Loucy (cell line): Measurements from ENCODE around the gene TMOD1.
"Not testable (repeated sequence)": the region's sequence is repeated elsewhere in the genome, so short reads cannot be mapped to it uniquely, and the experiment has no call there.

ENCODE experiments used
- H2AFZ ChIP-seq: fragments of 200-600 bp; sonication (generic); 2 replicates; pipeline ENCODE4 v1.6.0; 2016; ENCODE audit warnings: antibody characterized with exemption, mild to moderate bottlenecking, low read length, moderate library complexity
- H3F3A ChIP-seq: fragments of 200-600 bp; 2 replicates; pipeline ENCODE4 v1.6.0; 2016; ENCODE audit warnings: antibody characterized with exemption, low read depth, mild to moderate bottlenecking
- H3K27me3 ChIP-seq: fragments of 200-600 bp; sonication (generic); 2 replicates; pipeline ENCODE4 v1.6.1; 2014; ENCODE audit warnings: low read length, mild to moderate bottlenecking; ENCODE audit not compliant: insufficient read depth, poor library complexity, severe bottlenecking
- H3K36me3 ChIP-seq: fragments of 200-600 bp; sonication (generic); 2 replicates; pipeline ENCODE4 v1.6.1; 2016; ENCODE audit warnings: low read length; ENCODE audit not compliant: insufficient read depth
- H3K4me1 ChIP-seq: fragments of 200-600 bp; sonication (generic); 2 replicates; pipeline ENCODE4 v1.5.1; 2014; ENCODE audit warnings: low read length, mild to moderate bottlenecking; ENCODE audit not compliant: insufficient read depth, poor library complexity, severe bottlenecking
- H3K4me2 ChIP-seq: fragments of 200-600 bp; sonication (generic); 2 replicates; pipeline ENCODE4 v1.6.0; 2014; ENCODE audit warnings: antibody characterized with exemption, low read length, low read depth, mild to moderate bottlenecking; ENCODE audit not compliant: poor library complexity, severe bottlenecking
- H3K4me3 ChIP-seq: fragments of 200-600 bp; sonication (generic); 2 replicates; pipeline ENCODE4 v1.5.1; 2014; ENCODE audit warnings: low read length, mild to moderate bottlenecking, mixed read lengths; ENCODE audit not compliant: poor library complexity, severe bottlenecking
- H3K79me2 ChIP-seq: fragments of 200-600 bp; sonication (generic); 2 replicates; pipeline ENCODE4 v1.6.1; 2014; ENCODE audit warnings: low read length; ENCODE audit not compliant: insufficient read depth
- H3K9ac ChIP-seq: fragments of 200-600 bp; sonication (generic); 2 replicates; pipeline ENCODE4 v1.6.0; 2014; ENCODE audit warnings: mild to moderate bottlenecking, low read depth, low read length, moderate library complexity; ENCODE audit not compliant: poor library complexity, severe bottlenecking
- H3K9me2 ChIP-seq: fragments of 200-600 bp; sonication (generic); replicated peaks from 2 replicates; pipeline ENCODE4 v1.6.1; 2016; ENCODE audit warnings: low read depth, low read length, mixed read lengths
- H3K9me3 ChIP-seq: fragments of 200-600 bp; sonication (generic); 2 replicates; pipeline ENCODE4 v1.6.1; 2014; ENCODE audit warnings: mild to moderate bottlenecking, antibody characterized with exemption, low read length, low read depth; ENCODE audit not compliant: insufficient read depth
- H4K20me1 ChIP-seq: fragments of 200-600 bp; sonication (generic); 2 replicates; pipeline ENCODE4 v1.6.0; 2014; ENCODE audit warnings: antibody characterized with exemption, low read length, mild to moderate bottlenecking; ENCODE audit not compliant: insufficient read depth, poor library complexity, severe bottlenecking
- CTCF ChIP-seq: fragments of 200-600 bp; sonication (generic); conservative IDR thresholded peaks from 2 replicates; pipeline ENCODE4 v1.5.1; 2014; ENCODE audit warnings: mild to moderate bottlenecking, antibody characterized with exemption, low read length
- EZH2phosphoT487 ChIP-seq: fragments of 200-600 bp; IDR thresholded peaks from 2 replicates; pipeline ENCODE4 v1.6.1; 2018; ENCODE audit warnings: antibody characterized with exemption, mild to moderate bottlenecking, moderate library complexity, borderline replicate concordance

Gene TMOD1

GRCh38 chr9:97572196-97572891 lies 70.9 kb downstream of the TMOD1 start:
- H3K9me3 ChIP-seq, result no peaks in the 10 kb centered on the region
- no peaks in the 10 kb centered on the region for H3F3A ChIP-seq
- H3K36me3 ChIP-seq, result no peaks in the 10 kb centered on the region
- TF ChIP-seq CTCF (no peak), EZH2phosphoT487 (no peak)
- H4K20me1 ChIP-seq, result no peaks in the 10 kb centered on the region
- H3K4me2 ChIP-seq, result no peak overlapping the region
- no peaks in the 10 kb centered on the region for H3K79me2 ChIP-seq
- H3K9ac ChIP-seq, result no peak overlapping the region
- H3K27me3 ChIP-seq, result no peaks in the 10 kb centered on the region
- H3K9me2 ChIP-seq, result no peaks in the 10 kb centered on the region
- no peaks in the 10 kb centered on the region for H3K4me1 ChIP-seq
- H2AFZ ChIP-seq, result no peak overlapping the region
- no peak overlapping the region for H3K4me3 ChIP-seq

- H3F3A ChIP-seq, result no peaks in the 10 kb centered on the region
- H3K4me1 ChIP-seq, result no peaks in the 10 kb centered on the region
- H3K9me2 ChIP-seq, result no peaks in the 10 kb centered on the region
- no peaks in the 10 kb centered on the region for H3K36me3 ChIP-seq
- no peak overlapping the region for H3K9ac ChIP-seq
- H4K20me1 ChIP-seq, result no peaks in the 10 kb centered on the region
- TF ChIP-seq CTCF, result no peak
- TF ChIP-seq EZH2phosphoT487, result no peak
- H3K79me2 ChIP-seq, result no peaks in the 10 kb centered on the region
- no peak overlapping the region for H3K4me2 ChIP-seq
- H3K27me3 ChIP-seq, result no peaks in the 10 kb centered on the region
- H2AFZ ChIP-seq, result no peak overlapping the region
- H3K4me3 ChIP-seq, result no peak overlapping the region
- H3K9me3 ChIP-seq, result no peaks in the 10 kb centered on the region
Measured at GRCh38 chr9:97572892-97573365, 71.5 kb downstream of the TMOD1 start.

GRCh38 chr9:97573482-97574073 lies 72.1 kb downstream of the TMOD1 start:
- Histone ChIP-seq H3K27me3 (no peaks in the 10 kb centered on the region), H2AFZ (no peak overlapping the region)

GRCh38 chr9:97574101-97574571 lies 72.7 kb downstream of the TMOD1 start:
- H3K9me2 ChIP-seq, H3K9me3 ChIP-seq, H3K27me3 ChIP-seq, H3K4me3 ChIP-seq, H3K9ac ChIP-seq, H4K20me1 ChIP-seq, H2AFZ ChIP-seq, H3K36me3 ChIP-seq, H3F3A ChIP-seq, H3K4me2 ChIP-seq, H3K4me1 ChIP-seq, H3K79me2 ChIP-seq: not testable (repeated sequence)

More at GRCh38 chr9:97573482-97574073, 72.1 kb downstream of the TMOD1 start:
- Histone ChIP-seq H3F3A (no peaks in the 10 kb centered on the region), H3K4me3 (no peak overlapping the region), H3K36me3 (no peaks in the 10 kb centered on the region), H3K4me2 (no peak overlapping the region), H3K9ac (no peak overlapping the region), H4K20me1 (no peaks in the 10 kb centered on the region), H3K9me3 (no peaks in the 10 kb centered on the region), H3K4me1 (no peaks in the 10 kb centered on the region), H3K79me2 (no peaks in the 10 kb centered on the region), H3K9me2 (no peaks in the 10 kb centered on the region)
- TF ChIP-seq CTCF (no peak), EZH2phosphoT487 (no peak)

GRCh38 chr9:97574921-97575672 lies 73.6 kb downstream of the TMOD1 start:
- not testable (repeated sequence) for H3F3A ChIP-seq, H3K79me2 ChIP-seq, H3K9me2 ChIP-seq, H3K4me1 ChIP-seq, H3K9me3 ChIP-seq, H4K20me1 ChIP-seq, H3K36me3 ChIP-seq, H3K27me3 ChIP-seq
- H3K4me3 ChIP-seq, result peak overlapping the region; percentile 74
- peak overlapping the region; percentile 61 for H3K9ac ChIP-seq
- H2AFZ ChIP-seq, result peak overlapping the region; percentile 85
- H3K4me2 ChIP-seq, result peak overlapping the region; percentile 67
